ENCODE measurements around the gene ECE2.

The ECE2 gene

DNA sequence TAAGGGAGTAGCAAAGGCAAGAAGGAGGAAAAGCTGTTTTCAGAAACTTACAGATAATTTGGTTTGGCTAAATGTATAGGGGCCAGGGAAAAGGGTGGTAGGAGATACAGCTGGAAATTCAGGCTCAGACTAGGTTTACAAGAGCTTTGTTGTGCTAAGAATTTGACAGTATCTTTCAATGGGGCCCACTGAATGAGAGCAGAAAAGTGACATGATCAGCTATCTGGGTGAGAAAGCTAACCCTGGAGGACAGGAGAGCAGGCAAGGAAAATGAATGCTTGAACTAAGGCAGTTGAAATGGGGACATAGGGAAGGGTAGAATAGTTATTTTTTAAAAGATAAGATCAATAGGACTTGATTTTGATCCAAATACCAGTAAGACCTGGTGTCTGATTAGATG is 35.8 kb downstream of the ECE2 start:
- no peak overlapping the region for H3K4me3 ChIP-seq (ENCODE audit: control insufficient read depth, low read depth, low read length)
- TF ChIP-seq, protein P1, sequence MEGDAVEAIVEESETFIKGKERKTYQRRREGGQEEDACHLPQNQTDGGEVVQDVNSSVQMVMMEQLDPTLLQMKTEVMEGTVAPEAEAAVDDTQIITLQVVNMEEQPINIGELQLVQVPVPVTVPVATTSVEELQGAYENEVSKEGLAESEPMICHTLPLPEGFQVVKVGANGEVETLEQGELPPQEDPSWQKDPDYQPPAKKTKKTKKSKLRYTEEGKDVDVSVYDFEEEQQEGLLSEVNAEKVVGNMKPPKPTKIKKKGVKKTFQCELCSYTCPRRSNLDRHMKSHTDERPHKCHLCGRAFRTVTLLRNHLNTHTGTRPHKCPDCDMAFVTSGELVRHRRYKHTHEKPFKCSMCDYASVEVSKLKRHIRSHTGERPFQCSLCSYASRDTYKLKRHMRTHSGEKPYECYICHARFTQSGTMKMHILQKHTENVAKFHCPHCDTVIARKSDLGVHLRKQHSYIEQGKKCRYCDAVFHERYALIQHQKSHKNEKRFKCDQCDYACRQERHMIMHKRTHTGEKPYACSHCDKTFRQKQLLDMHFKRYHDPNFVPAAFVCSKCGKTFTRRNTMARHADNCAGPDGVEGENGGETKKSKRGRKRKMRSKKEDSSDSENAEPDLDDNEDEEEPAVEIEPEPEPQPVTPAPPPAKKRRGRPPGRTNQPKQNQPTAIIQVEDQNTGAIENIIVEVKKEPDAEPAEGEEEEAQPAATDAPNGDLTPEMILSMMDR (conservative IDR thresholded peaks at IDR 0.05; ENCODE audit: control insufficient read depth, insufficient read depth, low read depth, low read length) = no peak
- DNase-seq (ENCODE audit: low read depth) = no peak

DNA sequence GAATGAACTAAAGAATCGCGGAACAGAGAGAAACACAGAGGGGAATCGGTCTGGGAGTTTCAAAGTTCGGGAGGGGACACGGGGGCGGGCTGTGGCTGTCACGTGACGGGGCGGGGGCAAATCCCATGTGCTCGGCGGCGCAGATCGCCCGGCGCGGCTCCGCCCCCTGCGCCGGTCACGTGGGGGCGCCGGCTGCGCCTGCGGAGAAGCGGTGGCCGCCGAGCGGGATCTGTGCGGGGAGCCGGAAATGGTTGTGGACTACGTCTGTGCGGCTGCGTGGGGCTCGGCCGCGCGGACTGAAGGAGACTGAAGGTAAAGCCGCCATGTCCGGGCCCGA is 38.5 kb downstream of the ECE2 start, which contains the start of gene EIF4G1:
Gene EIF4G1, plus strand, starts transcription at position 244 of the 337 bp plus-strand sequence. CDS start 1,191 bp downstream, outside the sequence.
- peak; percentile 92 for DNase-seq (ENCODE audit: low read depth)
- TF ChIP-seq, protein P1 (conservative IDR thresholded peaks at IDR 0.05; ENCODE audit: control insufficient read depth, insufficient read depth, low read depth, low read length) = no peak
- H3K4me3 ChIP-seq (ENCODE audit: control insufficient read depth, low read depth, low read length) = peak within 1 kb of the TSS; percentile 91

DNA sequence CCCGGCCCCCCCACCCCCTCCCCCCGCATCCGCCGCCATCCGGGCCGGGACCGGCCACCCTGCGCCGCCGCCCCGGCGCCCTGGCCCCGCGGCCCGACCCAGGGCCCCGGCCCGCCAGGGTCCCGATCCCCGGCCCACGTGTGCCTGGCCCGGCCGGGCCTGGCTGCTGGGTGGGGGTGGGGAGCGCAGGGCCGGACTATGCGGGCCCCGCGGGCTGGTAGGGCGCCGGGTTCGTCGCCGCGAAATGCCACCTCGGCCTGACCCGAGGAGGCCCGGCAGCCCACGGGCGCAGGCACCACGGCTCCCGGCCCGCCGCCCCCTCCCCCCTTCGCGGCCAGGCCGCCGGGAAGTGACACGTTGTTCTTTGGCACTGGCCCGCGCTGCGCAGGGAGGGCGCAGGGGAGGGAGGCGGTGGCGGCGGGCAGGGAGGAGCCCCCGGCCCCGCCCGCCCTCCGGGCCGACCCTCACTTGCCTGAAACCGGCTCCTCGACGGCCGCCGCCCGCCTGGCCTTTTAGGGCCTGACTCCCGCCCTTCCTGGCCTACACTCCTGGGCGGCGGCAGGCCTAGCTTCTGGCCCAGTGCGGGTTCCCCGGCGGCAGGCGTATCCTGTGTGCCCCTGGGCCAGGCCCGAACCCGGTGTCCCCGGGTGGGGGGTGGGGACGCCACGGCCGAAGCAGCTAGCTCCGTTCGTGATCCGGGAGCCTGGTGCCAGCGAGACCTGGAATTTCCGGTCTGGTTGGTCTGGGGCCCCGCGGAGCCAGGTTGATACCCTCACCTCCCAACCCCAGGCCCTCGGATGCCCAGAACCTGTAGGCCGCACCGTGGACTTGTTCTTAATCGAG is 39.1 kb downstream of the ECE2 start:
- TF ChIP-seq, protein P1 (conservative IDR thresholded peaks at IDR 0.05; ENCODE audit: control insufficient read depth, insufficient read depth, low read depth, low read length) = no peak
- peak overlapping the region; percentile 91 for H3K4me3 ChIP-seq (ENCODE audit: control insufficient read depth, low read depth, low read length)
- DNase-seq (ENCODE audit: low read depth) = peak; percentile 75

DNA sequence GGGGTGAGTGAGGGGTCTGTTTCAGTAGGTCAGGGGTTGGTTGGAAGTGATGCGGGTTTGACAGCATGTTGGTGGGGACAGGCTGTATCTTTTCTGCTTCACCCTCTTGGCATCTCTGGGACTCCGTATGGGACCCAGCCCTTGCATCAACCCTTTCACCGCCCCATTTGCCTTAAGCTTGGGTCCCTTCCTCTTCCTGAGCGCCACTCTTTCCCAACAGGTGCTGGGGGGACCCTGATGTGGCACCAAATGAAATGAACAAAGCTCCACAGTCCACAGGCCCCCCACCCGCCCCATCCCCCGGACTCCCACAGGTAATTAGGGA is 39.7 kb downstream of the ECE2 start:
- H3K4me3 ChIP-seq (ENCODE audit: control insufficient read depth, low read depth, low read length) = peak overlapping the region; percentile 91
- TF ChIP-seq, protein P1 (conservative IDR thresholded peaks at IDR 0.05; ENCODE audit: control insufficient read depth, insufficient read depth, low read depth, low read length) = no peak
- DNase-seq (ENCODE audit: low read depth) = no peak

DNA sequence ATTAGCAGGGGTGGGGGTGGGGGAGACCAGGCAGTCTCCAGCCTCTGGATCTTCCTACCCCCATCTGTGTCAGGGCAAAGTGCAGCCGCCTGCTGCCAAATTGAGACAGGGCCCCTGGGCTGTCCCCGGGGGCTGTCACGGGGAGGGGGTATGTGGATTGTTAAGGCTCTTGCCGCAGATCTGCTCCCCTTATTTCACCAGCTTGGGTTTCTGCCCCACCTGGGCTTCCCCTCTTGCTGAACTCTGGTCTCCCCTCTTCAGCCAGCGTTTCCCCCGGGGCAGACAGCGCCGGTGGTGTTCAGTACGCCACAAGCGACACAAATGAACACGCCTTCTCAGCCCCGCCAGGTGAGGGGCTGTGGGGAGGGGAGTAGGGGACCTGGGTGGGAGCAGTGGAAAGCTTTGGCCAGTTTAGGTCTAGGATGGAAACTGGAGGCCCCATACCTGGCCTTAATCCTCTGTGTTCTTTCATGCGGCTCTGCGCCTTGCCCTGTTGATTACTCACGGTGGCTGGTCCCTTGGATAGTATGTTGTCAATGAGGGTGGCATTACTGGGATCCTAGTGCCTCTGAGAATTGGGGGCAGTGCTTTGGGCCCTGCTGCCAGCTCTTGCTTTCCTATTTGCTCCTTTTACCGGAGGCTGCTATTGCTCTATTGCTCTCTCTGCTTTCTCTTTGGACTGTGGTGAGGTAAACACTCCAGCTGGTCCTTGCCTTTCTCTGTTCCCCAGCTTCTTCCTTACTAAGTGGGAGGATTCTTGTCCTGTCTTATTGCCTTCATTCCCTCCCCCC is 40.2 kb downstream of the ECE2 start:
- no peak for DNase-seq (ENCODE audit: low read depth)
- TF ChIP-seq, protein P1 (conservative IDR thresholded peaks at IDR 0.05; ENCODE audit: control insufficient read depth, insufficient read depth, low read depth, low read length) = no peak
- peak overlapping the region; percentile 91 for H3K4me3 ChIP-seq (ENCODE audit: control insufficient read depth, low read depth, low read length)

DNA sequence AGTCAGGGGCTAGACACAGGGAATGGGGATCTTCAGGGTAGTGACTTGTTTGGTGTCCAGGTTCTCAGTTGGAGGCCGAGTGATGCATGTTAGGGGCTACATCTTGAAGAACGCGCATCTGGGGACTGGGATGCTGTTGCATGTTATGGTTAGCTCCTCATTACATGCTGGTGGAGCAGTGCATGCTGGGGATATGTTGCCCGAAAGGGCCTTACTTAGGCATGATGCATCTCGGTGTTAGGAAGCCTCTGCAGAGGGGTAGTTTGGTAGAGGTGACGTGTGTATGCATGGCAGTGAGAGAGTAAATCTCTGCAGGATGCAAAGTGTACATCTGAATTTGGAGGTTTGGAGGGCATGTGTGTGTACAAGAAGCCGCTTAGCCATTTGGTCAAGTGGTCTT is 41.0 kb downstream of the ECE2 start:
- TF ChIP-seq, protein P1 (conservative IDR thresholded peaks at IDR 0.05; ENCODE audit: control insufficient read depth, insufficient read depth, low read depth, low read length) = no peak
- peak overlapping the region; percentile 91 for H3K4me3 ChIP-seq (ENCODE audit: control insufficient read depth, low read depth, low read length)
- DNase-seq (ENCODE audit: low read depth) = peak; percentile 42
